Activated naive CD4-positive, alpha-beta T cell treated with anti-CD3 and anti-CD28 coated beads, Interleukin-2, amount 50 U/mL, for 72 hours (primary cell): Measurements from ENCODE around the gene PRADC1. TPM values are rescaled to one million over a fixed set of nuclear protein-coding genes. Genes with fewer than 3 reads are reported as not detected.
"Not testable (repeated sequence)": the region's sequence is repeated elsewhere in the genome, so short reads cannot be mapped to it uniquely, and the experiment has no call there.

ENCODE experiments used
- ATAC-seq, 2 donors: fragments of 150-1000 bp; cut with Tn5 transposase; 2 replicates each; pipeline ENCODE4 v1.10.0; 2021; ENCODE audit warnings: mild to moderate bottlenecking in 2 of 2, moderate library complexity in 2 of 2
- DNase-seq, 2 donors: peaks; one replicate each; pipeline ENCODE4 v3.0.0; 2021 to 2022; ENCODE audit warnings: low spot score in 2 of 2
- H3K27ac Mint-ChIP-seq, 2 donors: one replicate each; pipeline ENCODE4 v1.8.0; 2022; ENCODE audit warnings: mild to moderate bottlenecking in 2 of 2, mixed read lengths in 2 of 2
- H3K36me3 Mint-ChIP-seq, 2 donors: one replicate each; pipeline ENCODE4 v1.8.0; 2022; ENCODE audit warnings: mixed read lengths in 2 of 2
- H3K9me3 Mint-ChIP-seq, 2 donors: one replicate each; pipeline ENCODE4 v1.8.0; 2022; ENCODE audit warnings: mixed read lengths in 2 of 2
- total RNA-seq, 2 donors: library from RNA; stranded (reverse); gene quantifications; one replicate each; pipeline ENCODE4 v1.2.3, GENCODE V29; 2022

The PRADC1 gene
- total RNA-seq, 2 donors from 2014 or later, result 11.5 to 24.7 TPM

GRCh38 chr2:73202156-73203054 is 30.6 kb downstream of the PRADC1 start, which contains the start of gene NOTO:
Gene NOTO, plus strand, starts transcription at chr2:73202574. Its CDS starts 93 bp downstream, at chr2:73202667.
- no peaks in the 10 kb centered on the region for H3K9me3 Mint-ChIP-seq
- H3K36me3 Mint-ChIP-seq, result peaks cover 0 to 4% of the 10 kb centered on the region in 2 donors
- H3K27ac Mint-ChIP-seq, result no peak within 1 kb of the TSS
- peak; percentile 38 to 61 for ATAC-seq
- peak in 1 of 2 donors; percentile 13 for DNase-seq

GRCh38 chr2:73200281-73200680 is 32.8 kb downstream of the PRADC1 start:
- H3K27ac Mint-ChIP-seq, H3K9me3 Mint-ChIP-seq, H3K36me3 Mint-ChIP-seq, DNase-seq: not testable (repeated sequence)
- peak; percentile 51 to 74 for ATAC-seq

GRCh38 chr2:73197579-73197978 is 35.5 kb downstream of the PRADC1 start:
- ATAC-seq (no peak), DNase-seq (no peak)
- Mint-ChIP-seq H3K36me3 (peaks cover 0 to 4% of the 10 kb centered on the region in 2 donors), H3K9me3 (no peaks in the 10 kb centered on the region), H3K27ac (no peak overlapping the region)

GRCh38 chr2:73187549-73187948 is 45.5 kb downstream of the PRADC1 start:
- H3K36me3 Mint-ChIP-seq, result peaks cover 7 to 14% of the 10 kb centered on the region in 2 donors
- no peak overlapping the region for H3K27ac Mint-ChIP-seq
- DNase-seq (no peak), ATAC-seq (no peak)
- peaks cover 0 to 7% of the 10 kb centered on the region in 2 donors for H3K9me3 Mint-ChIP-seq

- peaks cover 7 to 14% of the 10 kb centered on the region in 2 donors for H3K36me3 Mint-ChIP-seq
- DNase-seq (no peak), ATAC-seq (no peak)
- no peak overlapping the region for H3K27ac Mint-ChIP-seq
- H3K9me3 Mint-ChIP-seq, result peaks cover 0 to 7% of the 10 kb centered on the region in 2 donors
These were observed 47.1 kb downstream of the PRADC1 start for GRCh38 chr2:73185965-73186364.

Other genes with a start within 250 kb of the PRADC1 start
- gene SFXN5, start 161.5 kb downstream of the PRADC1 start, total RNA-seq, result 10 to 100 TPM in 1 of 2 donors, 1 to 10 TPM in 1; 5.2 to 16.0 TPM
- 10 to 100 TPM in 1 of 2 donors, 1 to 10 TPM in 1; 8.3 to 27.9 TPM for gene RAB11FIP5, start 120.3 kb downstream of the PRADC1 start, total RNA-seq
- gene NOTO, start 30.7 kb downstream of the PRADC1 start, total RNA-seq, result not detected
- 10 to 100 TPM; 36.0 to 41.1 TPM for gene SMYD5, start 19.0 kb downstream of the PRADC1 start, total RNA-seq
- gene CCT7, start 1.1 kb upstream of the PRADC1 start, total RNA-seq, result 100 to 1,000 TPM; 417 to 503 TPM
- gene FBXO41, start 51.2 kb upstream of the PRADC1 start, total RNA-seq, result 10 to 100 TPM; 16.0 to 41.5 TPM
- gene EGR4, start 60.3 kb upstream of the PRADC1 start, total RNA-seq, result under 1 TPM in 1 of 2 donors, not detected in 1; 0.33 TPM
- gene ALMS1, start 152.6 kb upstream of the PRADC1 start, total RNA-seq, result 10 to 100 TPM; 21.5 to 25.4 TPM